ENCODE results near the gene GLCCI1.

- TF ChIP-seq POLR2A (IDR thresholded peaks at IDR 0.05), result no peak
- TF ChIP-seq CTCF (IDR thresholded peaks at IDR 0.05), result no peak
- TF ChIP-seq EP300 (IDR thresholded peaks at IDR 0.05), result no peak
- TF ChIP-seq POLR2AphosphoS5 (IDR thresholded peaks at IDR 0.05), result no peak
Measured at GRCh38 chr7:8058322-8058721, 89.7 kb downstream of the GLCCI1 start.
